ENCODE data around the gene OTOP3.

DNA sequence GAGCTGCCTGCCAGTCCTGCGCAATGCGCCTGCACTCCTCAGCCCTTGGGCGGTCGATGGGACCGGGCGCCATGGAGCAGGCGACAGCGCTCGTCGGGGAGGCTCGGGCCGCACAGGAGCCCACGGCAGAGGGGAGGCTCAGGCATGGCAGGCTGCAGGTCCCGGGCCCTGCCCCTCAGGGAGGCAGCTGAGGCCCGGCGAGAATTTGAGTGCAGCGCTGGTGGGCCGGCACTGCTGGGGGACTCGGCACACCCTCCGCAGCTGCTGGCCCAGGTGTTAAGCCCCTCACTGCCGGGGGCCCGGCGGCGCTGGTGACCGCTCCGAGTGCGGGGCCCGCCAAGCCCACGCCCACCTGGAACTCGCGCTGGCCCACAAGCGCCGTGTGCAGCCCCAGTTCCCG, 28.7 kb upstream of the OTOP3 start:
- TF ChIP-seq, protein P1, sequence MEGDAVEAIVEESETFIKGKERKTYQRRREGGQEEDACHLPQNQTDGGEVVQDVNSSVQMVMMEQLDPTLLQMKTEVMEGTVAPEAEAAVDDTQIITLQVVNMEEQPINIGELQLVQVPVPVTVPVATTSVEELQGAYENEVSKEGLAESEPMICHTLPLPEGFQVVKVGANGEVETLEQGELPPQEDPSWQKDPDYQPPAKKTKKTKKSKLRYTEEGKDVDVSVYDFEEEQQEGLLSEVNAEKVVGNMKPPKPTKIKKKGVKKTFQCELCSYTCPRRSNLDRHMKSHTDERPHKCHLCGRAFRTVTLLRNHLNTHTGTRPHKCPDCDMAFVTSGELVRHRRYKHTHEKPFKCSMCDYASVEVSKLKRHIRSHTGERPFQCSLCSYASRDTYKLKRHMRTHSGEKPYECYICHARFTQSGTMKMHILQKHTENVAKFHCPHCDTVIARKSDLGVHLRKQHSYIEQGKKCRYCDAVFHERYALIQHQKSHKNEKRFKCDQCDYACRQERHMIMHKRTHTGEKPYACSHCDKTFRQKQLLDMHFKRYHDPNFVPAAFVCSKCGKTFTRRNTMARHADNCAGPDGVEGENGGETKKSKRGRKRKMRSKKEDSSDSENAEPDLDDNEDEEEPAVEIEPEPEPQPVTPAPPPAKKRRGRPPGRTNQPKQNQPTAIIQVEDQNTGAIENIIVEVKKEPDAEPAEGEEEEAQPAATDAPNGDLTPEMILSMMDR (IDR thresholded peaks at IDR 0.05; ENCODE audit: insufficient read depth, low read length, poor library complexity, severe bottlenecking), result no peak
- no peak for TF ChIP-seq EZH2phosphoT487 (conservative IDR thresholded peaks at IDR 0.05; ENCODE audit: low read length)

All from SU-DHL-6 (cell line).